CD4-positive, alpha-beta T cell treated with Interleukin-4 for 4 hours (primary cell): Measurements from ENCODE around the gene PTPA.

ENCODE experiments used
- DNase-seq: peaks from one replicate; pipeline ENCODE4 v3.0.0-alpha.2; 2020

Gene PTPA

GRCh38 chr9:129138476-129139232, 27.4 kb downstream of the PTPA start:
- DNase-seq, result no peak

GRCh38 chr9:129139233-129139992, 28.2 kb downstream of the PTPA start:
- peak; percentile 84 for DNase-seq

DNA sequence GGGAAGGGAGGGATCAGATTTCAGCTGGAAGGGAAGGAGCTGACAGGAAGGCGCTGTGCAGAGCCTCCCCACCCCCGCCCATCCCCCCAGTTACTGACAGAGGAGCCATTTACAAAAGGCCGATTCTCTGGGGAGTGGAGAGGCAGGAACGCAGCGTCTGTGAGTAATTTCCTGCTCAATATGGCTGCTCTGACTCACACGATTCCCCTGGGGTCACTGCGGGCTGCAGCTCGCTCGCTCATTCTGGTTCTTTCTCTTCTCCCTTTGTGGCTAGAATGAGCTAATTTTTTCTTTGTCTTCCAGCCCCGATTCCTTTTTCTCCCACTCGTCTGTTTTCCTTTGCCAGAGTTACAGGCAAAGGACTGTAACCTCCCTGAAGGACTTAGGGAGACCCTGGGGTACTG, 28.8 kb downstream of the PTPA start:
- peak; percentile 92 for DNase-seq

GRCh38 chr9:129140397-129141065, 29.3 kb downstream of the PTPA start:
- no peak for DNase-seq

GRCh38 chr9:129141066-129142041, 30.1 kb downstream of the PTPA start:
- peak; percentile 6 for DNase-seq

DNA sequence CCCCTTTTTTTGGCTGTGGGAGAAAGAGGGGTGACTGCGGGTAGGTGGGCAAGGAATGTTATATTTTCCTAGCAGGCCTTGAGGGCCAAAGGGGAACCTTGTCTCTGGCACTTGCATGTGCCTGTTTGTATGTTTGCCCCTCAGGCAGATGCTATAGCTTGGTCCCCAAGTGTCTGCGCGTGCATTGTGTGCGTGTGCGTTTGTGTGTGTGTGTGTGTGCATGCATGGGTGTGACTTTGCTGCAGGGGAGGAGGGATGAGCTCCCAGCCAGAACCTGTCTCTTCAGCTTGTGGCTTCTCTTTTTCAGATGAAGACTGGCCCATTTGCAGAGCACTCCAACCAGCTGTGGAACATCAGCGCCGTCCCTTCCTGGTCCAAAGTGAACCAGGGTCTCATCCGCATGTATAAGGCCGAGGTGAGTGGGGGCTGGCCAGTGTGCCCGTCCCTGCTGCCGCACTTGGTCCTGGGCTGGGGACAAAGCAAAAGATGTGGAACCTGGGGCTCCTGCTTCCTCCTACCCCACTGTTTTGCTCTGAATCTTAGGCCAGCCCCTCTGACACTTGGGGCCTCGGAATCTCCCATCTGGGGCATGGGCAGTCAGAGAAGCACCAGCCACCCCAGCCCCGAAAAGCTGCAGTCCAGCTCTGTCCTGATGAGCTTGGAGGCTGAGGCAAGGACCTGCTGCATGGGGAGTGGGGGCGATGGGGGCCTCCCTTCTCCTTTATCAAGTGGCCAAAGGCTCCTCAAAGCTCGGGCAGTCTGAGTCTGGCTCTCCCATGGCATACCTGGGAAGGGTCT, 31.1 kb downstream of the PTPA start:
- DNase-seq, result no peak

GRCh38 chr9:129143031-129143927, 32.1 kb downstream of the PTPA start:
- DNase-seq, result peak; percentile 60

GRCh38 chr9:129145316-129145715, 34.1 kb downstream of the PTPA start:
- DNase-seq, result no peak

- no peak for DNase-seq
These were observed 34.7 kb downstream of the PTPA start for GRCh38 chr9:129145841-129146292.

GRCh38 chr9:129146441-129146941, 35.3 kb downstream of the PTPA start:
- no peak for DNase-seq

- no peak for DNase-seq
These were observed 37.4 kb downstream of the PTPA start for GRCh38 chr9:129148463-129149204.

DNA sequence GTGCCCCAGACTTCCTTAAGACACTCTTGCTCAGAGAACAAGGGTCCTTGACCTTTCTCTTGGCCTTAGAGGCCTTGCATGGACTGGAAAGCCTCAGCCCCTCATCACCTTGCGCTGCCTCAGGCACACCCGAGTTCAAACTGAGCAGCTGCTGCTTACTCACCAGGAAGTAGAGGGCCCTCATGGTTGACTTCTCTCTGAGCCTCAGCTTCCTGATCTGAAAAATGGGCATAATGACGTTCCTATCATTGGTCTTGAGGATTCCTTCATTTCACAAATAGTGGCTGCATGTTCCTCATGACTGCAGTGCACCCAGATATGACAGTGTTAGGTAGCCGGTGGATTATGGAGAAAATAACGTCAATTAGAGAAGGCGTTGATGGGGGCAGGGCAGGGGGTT, 38.2 kb downstream of the PTPA start:
- no peak for DNase-seq

DNA sequence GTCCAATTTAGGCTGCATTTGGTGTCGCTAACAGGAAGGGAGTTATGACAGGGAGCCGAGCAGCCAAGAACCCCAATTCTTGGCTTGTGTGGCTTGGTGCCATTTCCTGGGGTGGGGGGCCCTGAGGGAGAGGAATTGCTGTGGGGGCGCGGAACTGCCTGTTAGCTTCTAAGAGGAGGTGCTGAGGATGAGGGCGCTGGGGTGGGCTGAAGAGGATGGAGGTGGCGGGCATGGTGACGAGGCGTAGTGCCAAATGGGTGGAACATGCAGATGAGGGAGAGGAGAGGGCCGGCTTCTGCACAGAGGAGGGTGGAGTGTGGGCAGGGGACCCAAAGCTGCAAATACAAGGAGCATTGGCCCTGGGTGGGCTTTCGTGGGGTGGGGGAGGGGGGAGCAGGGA, 38.9 kb downstream of the PTPA start:
- DNase-seq, result no peak

GRCh38 chr9:129150672-129151211, 39.5 kb downstream of the PTPA start:
- DNase-seq, result no peak

GRCh38 chr9:129151469-129151868, 40.3 kb downstream of the PTPA start:
- no peak for DNase-seq

DNA sequence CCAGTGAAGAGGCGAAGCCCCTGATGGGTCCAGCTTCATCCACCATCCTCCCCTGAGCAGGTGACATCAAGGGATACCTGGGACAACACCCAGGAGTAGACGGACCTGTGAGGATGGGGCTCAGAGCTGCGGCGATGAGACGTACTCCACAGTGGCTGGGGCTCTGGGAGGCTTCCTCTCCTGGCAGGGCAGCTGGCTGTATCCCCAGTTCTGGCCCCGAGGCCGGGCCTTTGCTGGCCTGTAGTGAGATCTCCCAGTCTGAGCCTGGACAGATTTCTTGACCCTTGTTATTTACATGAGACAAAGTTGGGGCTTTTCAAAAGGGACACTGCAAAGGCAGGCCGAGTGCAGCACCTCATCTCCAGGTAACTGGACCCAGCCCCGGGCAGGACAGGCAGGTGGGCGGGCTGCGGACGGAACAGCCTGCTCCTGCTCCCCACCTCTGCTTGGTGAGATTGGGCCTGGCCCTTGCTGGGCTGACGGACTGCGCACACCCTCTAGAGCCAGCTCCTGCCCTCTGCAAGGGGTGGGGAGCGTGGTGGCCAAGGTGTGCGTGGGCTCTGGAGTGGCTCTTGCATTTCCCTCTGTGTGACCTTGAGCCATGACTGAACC, 43.8 kb downstream of the PTPA start:
- no peak for DNase-seq

- DNase-seq, result no peak
These were observed 44.9 kb downstream of the PTPA start for GRCh38 chr9:129156163-129156562.

DNA sequence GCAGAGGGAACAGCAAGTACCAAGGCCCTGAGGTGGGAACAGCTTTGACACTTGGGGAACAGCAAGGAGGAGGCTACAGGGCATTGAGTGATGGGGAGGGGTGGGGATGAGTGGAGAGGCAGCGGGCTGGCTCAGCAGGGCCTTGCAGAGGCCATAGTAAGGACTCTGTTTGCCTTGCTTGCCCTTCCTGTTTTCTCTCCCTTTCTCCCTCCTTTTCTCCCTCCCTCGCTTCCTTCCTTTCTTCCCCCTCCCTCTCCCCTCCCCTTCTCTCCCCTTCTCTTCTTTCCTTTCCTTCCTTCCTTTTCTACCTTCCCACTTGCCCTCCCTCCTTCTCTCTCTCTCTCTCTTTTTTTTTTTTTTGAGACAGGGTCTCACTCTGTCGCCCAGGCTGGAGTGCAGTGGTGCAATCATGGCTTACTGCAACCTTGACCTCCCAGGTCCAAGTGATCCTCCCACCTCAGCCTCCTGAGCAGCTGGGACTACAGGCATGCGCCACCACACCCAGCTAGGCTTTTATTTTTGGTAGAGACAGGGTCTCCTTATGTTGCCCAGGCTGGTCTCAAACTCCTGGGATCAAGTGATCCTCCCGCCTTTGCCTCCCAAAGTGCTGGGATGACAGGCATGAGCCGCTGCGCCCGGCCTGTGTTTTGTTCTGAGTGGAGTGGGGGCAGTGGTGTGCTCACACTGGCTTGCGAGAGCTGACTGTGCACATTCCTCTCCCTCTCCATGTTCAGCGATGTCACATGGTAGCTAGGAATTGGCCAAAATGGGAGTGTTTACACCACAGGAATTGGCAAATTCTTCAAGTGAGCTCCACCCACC, 49.7 kb downstream of the PTPA start:
- DNase-seq, result no peak
